ENCODE results near the gene CCDC80.

Gene CCDC80

GRCh38 chr3:112560721-112561483 lies 80.0 kb downstream of the CCDC80 start:
- peak; percentile 69 for DNase-seq (ENCODE audit: low read depth, low spot score)
- H3K4me3 ChIP-seq (ENCODE audit: low read length) = peak overlapping the region; percentile 95

- DNase-seq (ENCODE audit: low read depth, low spot score) = no peak
- H3K4me3 ChIP-seq (ENCODE audit: low read length) = peak overlapping the region; percentile 95
Observed at GRCh38 chr3:112560307-112560706, 80.6 kb downstream of the CCDC80 start.

- no peak for DNase-seq (ENCODE audit: low read depth, low spot score)
- no peak overlapping the region for H3K4me3 ChIP-seq (ENCODE audit: low read length)
Observed at GRCh38 chr3:112557976-112558375, 83.0 kb downstream of the CCDC80 start.

- no peak for DNase-seq (ENCODE audit: low read depth, low spot score)
Observed at GRCh38 chr3:112555535-112556170, 85.3 kb downstream of the CCDC80 start.

GRCh38 chr3:112550859-112551258 lies 90.1 kb downstream of the CCDC80 start:
- no peak for DNase-seq (ENCODE audit: low read depth, low spot score)
- no peak overlapping the region for H3K4me3 ChIP-seq (ENCODE audit: low read length)

More at GRCh38 chr3:112555535-112556170, 85.3 kb downstream of the CCDC80 start:
- no peak overlapping the region for H3K4me3 ChIP-seq (ENCODE audit: low read length)

Measured in Jurkat, Clone E6-1 (cell line).